Ammon's horn (tissue), 1 donor: ENCODE data around the gene METTL26.
A peak's percentile ranks its signal among the peaks of the same experiment; 100 is the strongest.

Source experiments
- DNase-seq: peaks from one replicate; pipeline ENCODE4 v3.0.0-alpha.2; 2016; ENCODE audit warnings: low spot score

Gene METTL26

GRCh38 chr16:674968-675883 lies 39.1 kb upstream of the METTL26 start, which contains the start of gene RHBDL1:
Gene RHBDL1 (plus strand): TSS chr16:675671. CDS start chr16:675791, 120 bp downstream.
- DNase-seq, result peak; percentile 48

DNA sequence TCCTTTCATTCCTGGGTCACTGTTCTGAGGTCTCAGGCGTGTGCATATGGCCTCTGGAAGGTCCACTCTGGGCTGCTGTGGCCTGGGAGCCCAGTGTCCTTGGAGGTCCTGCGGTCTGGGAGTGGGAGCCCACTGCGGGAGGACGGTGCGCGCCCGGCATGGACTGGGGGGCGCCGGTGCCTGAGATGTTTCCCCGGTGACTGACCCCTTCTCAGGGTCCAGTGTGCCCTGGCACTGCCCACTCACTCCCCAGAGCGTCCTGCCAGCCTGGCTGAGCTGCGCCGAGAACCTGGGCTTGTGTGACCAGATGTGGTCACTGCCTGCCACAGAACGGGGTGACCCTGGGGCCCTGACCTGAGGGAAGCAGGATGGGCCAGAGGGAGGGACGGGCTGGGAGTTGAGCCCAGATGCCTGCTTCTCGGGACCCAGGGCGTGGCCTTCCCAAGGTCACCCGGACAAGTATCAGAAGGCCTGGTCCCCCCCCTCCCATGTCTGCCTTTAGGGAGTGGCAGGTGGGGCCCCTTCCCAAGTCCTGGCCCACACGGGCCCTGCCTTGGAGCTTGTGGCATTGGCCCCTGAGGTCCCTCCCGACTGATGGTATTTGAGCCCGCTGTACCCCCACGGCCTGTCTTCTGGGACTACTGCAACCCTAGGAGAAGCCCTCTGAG lies 38.2 kb upstream of the METTL26 start:
- DNase-seq, result no peak

GRCh38 chr16:673399-673991 lies 37.4 kb upstream of the METTL26 start:
- DNase-seq, result no peak

DNA sequence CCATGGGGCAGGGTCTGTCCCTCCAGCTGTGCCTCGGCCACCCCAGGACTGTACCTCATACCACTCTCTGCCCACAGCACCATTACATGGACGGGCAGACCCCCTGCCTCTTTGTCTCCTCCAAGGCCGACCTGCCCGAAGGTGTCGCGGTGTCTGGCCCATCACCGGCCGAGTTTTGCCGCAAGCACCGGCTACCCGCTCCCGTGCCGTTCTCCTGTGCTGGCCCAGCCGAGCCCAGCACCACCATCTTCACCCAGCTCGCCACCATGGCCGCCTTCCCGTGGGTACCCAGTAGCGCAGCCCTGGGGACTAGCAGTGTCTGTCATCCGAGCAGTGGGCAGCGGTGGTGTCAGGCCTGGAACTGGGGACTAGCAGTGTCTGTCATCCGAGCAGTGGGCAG lies 36.7 kb upstream of the METTL26 start:
- DNase-seq, result no peak

GRCh38 chr16:672371-672770 lies 36.3 kb upstream of the METTL26 start:
- DNase-seq, result no peak

GRCh38 chr16:671353-672131 lies 35.4 kb upstream of the METTL26 start:
- no peak for DNase-seq

DNA sequence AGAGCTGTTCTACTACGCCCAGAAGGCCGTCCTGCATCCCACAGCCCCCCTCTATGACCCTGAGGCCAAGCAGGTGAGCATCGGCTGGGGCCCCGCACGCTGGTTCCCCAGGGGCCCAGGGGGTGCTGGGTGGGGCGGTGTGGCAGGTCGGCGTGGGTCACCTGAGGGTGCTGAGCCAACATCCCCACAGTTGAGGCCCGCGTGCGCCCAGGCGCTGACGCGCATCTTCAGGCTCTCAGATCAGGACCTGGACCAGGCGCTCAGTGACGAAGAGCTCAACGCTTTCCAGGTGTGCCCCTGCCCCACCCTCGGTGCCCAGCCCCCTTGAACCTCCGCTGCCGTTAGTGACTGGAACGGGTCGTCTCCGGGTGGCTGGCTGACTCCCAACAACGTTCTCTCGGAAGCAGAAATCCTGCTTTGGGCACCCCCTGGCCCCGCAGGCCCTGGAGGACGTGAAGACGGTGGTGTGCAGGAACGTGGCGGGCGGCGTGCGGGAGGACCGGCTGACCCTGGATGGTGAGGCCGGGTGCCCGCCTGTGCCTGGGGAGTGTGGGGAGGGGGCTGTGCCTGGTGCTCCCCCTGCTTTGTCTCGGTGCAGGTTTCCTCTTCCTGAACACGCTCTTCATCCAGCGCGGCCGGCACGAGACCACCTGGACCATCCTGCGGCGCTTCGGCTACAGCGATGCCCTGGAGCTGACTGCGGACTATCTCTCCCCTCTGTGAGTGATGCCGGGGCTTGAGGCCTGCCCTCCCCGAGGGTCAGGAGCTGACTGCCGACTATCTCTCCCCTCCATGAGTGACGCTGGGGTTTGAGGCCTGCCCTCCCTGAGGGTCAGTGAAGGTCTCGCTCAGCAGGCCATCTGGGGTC lies 34.6 kb upstream of the METTL26 start:
- DNase-seq, result no peak

GRCh38 chr16:669666-670065 lies 33.6 kb upstream of the METTL26 start:
- no peak for DNase-seq

DNA sequence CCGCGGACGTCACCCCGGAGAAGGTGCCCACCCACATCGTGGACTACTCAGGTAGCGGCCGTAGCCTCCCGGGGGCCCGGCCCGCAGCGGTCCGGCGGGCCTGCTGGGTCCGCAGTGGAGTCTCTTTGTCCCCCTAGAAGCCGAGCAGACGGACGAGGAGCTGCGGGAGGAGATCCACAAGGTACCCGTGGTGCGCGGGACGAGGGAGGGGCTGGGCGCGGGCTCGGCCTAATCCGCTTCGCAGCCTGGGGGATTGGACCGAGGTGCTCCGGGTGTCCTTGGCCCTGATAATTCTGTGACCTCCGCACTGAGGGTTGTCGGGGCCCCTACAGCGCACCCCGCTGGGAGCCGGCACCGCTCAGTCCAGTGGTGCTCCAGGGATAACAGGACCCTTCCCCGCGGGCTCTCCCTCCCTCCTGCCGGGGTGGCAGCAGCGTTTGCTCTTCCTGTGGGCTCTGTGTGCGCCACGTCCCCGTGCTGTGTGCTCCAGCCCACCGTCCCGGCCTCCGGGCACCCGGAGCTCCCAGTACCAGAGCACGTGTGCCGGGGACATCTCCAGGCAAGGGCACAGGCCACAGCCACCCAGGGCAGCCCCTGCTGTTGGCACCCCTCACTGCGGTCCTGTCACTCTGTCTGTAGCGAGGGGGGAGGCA lies 32.5 kb upstream of the METTL26 start:
- DNase-seq, result no peak

DNA sequence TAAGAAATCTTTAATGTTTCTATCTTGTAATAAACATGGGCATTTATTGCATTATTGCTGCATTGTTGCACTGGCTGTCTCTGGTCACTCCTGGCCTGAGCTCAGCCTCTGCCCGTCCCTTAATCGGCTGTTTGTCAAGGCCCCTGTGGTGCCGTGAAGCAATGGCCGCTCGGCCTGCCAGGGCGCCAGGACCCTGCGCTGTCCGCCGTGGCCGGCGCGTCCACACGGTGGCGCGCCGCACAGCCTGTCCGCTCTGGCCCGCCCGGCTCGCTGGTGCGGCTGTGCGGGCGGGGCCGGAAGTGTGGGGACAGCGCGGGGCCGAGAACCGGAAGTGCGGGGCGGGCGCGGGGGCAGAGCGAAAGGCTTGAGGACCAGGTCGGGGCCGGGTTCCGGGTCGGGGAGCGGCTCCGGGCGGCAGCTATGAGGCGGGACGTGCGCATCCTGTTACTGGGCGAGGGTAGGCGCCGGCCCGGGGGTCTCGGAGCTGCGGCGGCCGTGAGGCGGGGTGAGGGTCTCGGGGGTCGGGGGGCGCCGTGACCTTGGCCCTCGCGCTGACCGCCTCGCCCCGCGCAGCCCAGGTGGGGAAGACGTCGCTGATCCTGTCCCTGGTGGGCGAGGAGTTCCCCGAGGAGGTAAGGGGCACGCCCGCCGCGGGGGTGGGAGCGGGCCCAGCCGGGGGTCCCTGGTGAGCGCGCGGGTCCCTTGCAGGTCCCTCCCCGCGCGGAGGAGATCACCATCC lies 31.8 kb upstream of the METTL26 start, which contains the start of gene RHOT2:
RHOT2 (plus strand) TSS at position 353 of the 739 bp plus-strand sequence; CDS start at position 421, 68 bp downstream.
- peak; percentile 93 for DNase-seq

DNA sequence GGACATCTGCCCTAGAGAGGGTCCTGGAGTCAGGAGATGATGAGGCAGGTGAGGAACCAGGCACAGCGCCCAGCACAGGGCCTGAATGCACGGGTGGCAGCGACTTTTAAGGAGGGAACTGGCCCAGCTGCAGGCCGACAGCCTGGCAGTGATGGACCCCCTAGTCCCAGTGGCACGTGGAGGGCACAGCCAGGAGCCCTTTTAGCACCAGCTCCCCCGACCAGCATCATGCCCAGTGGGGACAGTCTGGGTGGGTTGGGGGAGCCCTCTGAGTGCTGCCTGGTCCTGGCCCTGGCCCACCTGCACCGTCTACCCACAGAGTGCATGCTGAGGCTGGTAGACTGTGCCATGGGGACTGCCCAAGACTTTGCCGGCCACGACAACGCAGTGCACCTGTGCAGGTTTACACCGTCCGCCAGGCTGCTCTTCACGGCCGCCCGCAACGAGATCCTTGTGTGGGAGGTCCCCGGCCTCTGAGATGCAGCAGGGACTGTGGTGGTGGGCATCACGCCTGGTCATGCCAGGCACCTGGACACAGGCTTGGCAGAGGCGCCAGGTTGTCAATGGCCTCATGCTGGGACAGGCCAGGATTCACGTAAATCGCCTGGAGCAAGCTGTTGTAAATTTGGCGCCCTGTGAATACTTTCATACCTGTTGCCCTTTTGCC lies 31.1 kb upstream of the METTL26 start:
- no peak for DNase-seq

DNA sequence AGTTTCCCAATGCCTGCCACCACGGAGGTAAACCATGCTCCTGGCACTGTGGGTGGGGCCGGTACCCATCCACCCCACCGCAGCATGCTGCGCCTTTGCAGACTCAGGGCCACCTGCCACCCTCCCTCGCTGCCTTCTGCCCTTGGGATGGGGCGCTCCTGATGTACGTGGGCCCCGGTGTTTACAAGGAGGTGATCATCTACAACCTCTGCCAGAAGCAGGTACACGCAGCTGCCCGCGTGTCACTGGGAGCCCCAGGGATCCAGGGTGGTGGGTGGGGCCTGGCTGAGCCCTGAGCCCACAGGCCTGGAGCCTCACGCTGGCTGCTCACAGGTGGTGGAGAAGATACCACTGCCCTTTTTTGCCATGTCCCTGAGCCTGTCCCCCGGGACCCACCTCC lies 30.5 kb upstream of the METTL26 start:
- DNase-seq, result no peak

DNA sequence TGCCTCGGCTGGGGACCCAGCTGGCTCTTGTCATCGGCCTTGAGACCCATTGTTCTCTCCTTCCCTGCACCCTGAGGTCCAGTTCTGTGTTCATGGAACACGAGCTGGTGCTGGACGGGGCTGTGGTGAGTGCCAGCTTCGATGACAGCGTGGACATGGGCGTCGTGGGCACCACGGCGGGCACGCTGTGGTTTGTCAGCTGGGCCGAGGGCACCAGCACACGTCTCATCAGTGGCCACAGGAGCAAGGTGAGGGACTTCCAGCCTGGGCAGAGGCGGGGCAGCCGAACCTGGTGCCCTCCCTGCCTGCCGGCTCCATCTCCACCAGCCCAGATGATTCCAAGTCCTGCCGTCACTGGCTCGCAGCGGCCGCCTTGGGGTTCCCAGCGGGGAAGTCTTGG lies 26.5 kb upstream of the METTL26 start:
- DNase-seq, result no peak

- no peak for DNase-seq
Observed at GRCh38 chr16:662095-662494, 26.0 kb upstream of the METTL26 start.

DNA sequence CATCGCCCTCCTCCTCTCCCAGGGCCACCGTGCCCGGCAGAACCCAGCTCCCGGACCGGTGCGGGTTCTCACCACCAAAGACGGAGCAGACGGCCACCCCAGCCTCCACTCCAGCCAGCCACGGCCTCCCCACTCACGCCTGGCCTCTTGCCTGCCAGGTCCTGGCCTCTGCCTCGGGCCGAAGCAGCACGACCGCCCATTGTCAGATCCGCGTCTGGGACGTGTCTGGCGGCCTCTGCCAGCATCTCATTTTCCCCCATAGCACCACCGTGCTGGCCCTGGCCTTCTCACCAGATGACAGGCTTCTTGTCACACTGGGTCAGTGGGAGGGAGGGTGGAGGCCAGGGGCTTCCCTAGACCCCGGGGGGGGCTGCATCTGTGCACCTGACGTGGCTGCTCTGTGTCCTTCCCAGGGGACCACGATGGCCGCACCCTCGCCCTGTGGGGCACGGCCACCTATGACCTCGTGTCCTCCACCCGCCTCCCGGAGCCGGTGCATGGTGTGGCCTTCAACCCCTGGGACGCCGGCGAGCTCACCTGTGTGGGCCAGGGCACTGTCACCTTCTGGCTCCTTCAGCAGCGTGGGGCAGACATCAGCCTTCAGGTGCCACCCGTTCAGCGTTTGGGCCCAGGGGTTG lies 25.2 kb upstream of the METTL26 start:
- no peak for DNase-seq

GRCh38 chr16:660459-661183 lies 24.5 kb upstream of the METTL26 start:
- DNase-seq, result peak; percentile 94

DNA sequence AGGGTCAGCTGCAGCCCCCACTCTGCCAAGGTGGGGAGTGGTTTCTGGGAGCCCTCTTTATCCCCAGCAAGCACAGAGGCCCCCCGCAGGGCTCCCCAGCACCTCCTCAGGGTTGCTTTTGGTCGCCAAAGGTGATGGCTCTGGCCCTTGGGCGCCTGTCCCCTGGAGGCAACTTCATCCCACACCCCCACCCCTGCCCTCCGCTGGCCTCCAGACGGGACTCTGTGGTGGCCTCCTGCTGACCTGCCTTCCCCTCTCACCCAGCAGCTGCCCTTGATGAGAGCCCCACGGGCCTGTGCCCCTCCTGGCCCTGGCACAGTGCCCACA lies 24.0 kb upstream of the METTL26 start:
- no peak for DNase-seq

DNA sequence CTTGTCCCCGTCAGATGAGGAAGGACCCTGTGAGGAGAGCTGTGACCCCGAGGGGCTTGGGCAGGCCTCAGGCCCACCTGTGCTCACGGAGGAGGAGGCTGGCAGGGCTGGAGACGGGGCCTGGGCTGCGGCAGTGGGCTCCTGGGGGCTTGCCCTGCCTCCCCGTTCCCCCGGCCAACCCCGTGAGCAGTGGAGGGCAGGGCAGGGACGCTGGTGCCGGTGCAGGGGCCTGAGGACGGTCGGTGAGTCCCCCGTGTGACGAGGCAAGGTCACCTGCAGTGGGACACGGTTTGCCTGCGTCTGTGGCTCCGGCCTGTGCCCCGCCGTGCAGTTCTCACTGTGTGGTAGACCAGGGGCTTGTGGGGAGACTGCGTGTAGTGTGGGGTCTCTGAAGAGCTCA lies 23.5 kb upstream of the METTL26 start:
- DNase-seq, result no peak
